Spinal cord (tissue), 10 donors: ENCODE results near the gene ZNF91. TPM values are rescaled to one million over a fixed set of nuclear protein-coding genes. Genes with fewer than 3 reads are reported as not detected.
"Not testable (repeated sequence)": the region's sequence is repeated elsewhere in the genome, so short reads cannot be mapped to it uniquely, and the experiment has no call there.

Experiments used
- DNase-seq, 6 donors: peaks; one replicate each; pipeline versions ENCODE4 v3.0.0 to v3.0.0-alpha.2; 2013 to 2015; ENCODE audit warnings: low spot score in 6 of 6, low read depth in 4 of 6
- H3K27ac ChIP-seq: one replicate; pipeline ENCODE4 v1.5.1; 2013; ENCODE audit warnings: low read depth, low read length, control low read depth
- H3K27me3 ChIP-seq: one replicate; pipeline ENCODE4 v1.6.1; 2013; ENCODE audit warnings: low read length; ENCODE audit not compliant: control insufficient read depth, insufficient read depth
- H3K36me3 ChIP-seq: one replicate; pipeline ENCODE4 v1.6.1; 2013; ENCODE audit warnings: low read length; ENCODE audit not compliant: control insufficient read depth, insufficient read depth
- H3K4me1 ChIP-seq: one replicate; pipeline ENCODE4 v1.6.1; 2013; ENCODE audit warnings: low read length; ENCODE audit not compliant: control insufficient read depth, insufficient read depth
- H3K4me3 ChIP-seq: one replicate; pipeline ENCODE4 v1.5.1; 2013; ENCODE audit warnings: low read depth, low read length, control low read depth
- H3K9me3 ChIP-seq: one replicate; pipeline ENCODE4 v1.6.1; 2013; ENCODE audit warnings: low read length; ENCODE audit not compliant: control insufficient read depth, insufficient read depth
- WGBS: methylation state at CpG from one replicate; pipeline ENCODE4 v1.1.5; 2013; ENCODE audit warnings: missing lambda C conversion rate; ENCODE audit not compliant: insufficient coverage; 5-methylcytosine and 5-hydroxymethylcytosine counted together
- polyA plus RNA-seq, 2 donors: library from polyadenylated mRNA; unstranded; fragments of 120-200 nt; gene quantifications; one replicate each; pipeline ENCODE4 v1.2.1, GENCODE V29; 2013; ENCODE audit not compliant: insufficient read length in 2 of 2
- total RNA-seq, 2 donors: library from RNA; depleted of rRNA in 1 of 2; stranded (reverse); fragments of 120-200 nt in 1 of 2; fragments of >200 nt in 1 of 2; gene quantifications; one replicate each; pipeline versions ENCODE4 v1.2.3 to v1.2.4, GENCODE V29; 2013 to 2014
- donor health status: healthy.

The ZNF91 gene
- total and polyA plus RNA-seq, 4 donors, result 51.6 to 147 (median 84.3) TPM

DNA sequence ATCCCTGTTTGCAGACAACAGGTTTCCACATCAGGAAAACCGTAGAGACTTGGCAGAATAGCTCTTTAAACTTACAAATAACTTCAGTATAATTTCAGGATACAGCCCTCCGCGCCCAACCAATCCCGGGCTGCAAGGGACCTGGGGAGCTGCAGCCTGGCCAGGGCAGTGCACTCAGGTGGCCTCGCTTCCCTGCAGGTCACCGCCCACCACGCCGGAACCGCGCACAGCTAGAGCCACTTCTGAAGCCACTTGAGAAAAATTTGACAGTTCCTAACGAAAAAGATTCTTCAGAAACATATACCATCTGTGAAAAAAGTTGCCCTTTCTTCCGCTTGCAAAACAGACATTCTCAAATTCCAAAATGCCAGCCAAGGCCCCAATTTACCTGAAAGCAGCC lies 11.1 kb downstream of the ZNF91 start:
- H3K36me3 ChIP-seq, result peaks cover 23% of the 10 kb centered on the region
- H3K9me3 ChIP-seq, result peaks cover 8% of the 10 kb centered on the region

DNA sequence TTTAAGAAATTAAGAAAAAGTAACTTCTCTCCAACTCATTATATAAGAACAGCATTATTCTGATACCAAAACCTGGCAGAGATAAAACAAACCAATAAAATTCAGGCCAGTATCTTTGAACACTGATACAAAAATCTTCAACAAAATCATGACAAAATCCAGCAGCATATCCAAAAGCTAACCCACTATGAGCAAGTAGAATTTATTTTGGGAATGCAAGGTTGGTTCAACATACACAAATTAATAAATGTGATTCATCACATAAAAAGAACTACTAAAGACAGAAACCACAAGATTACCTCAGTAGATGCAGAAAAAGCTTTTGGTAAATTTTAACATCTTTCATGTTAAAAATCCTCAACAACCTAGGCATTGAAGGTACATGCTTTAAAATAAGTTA lies 12.3 kb downstream of the ZNF91 start:
- Histone ChIP-seq H3K9me3 (peaks cover 8% of the 10 kb centered on the region), H3K27ac (no peak overlapping the region), H3K36me3 (peaks cover 23% of the 10 kb centered on the region), H3K27me3 (no peaks in the 10 kb centered on the region), H3K4me3 (no peak overlapping the region), H3K4me1 (no peaks in the 10 kb centered on the region)
- no peak for DNase-seq

More for the DNA sequence above, 11.1 kb downstream of the ZNF91 start:
- Histone ChIP-seq H3K27ac (no peak overlapping the region), H3K4me3 (no peak overlapping the region), H3K4me1 (no peaks in the 10 kb centered on the region), H3K27me3 (no peaks in the 10 kb centered on the region)
- WGBS, result 97% methylated on average over 12 of the region's 12 CpGs
- no peak for DNase-seq

DNA sequence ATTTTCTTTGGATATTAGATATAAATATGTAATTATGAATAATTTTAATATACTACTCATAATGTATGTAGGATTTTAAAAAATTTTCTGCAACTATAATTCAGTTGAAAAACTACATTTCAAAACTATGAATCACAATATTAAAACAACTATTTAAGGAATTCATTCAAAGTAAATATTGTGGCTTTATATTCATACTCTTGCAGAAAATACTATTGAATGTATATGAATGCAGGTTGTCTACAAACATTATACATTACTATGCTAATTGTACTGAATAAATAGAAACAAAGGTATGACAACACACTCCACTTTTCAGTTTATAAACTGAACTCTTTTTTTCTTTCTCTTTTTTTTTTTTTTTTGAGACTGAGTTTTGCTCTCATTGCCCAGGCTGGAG lies 14.2 kb downstream of the ZNF91 start:
- Histone ChIP-seq H3K9me3 (peaks cover 7% of the 10 kb centered on the region), H3K27ac (no peak overlapping the region), H3K4me3 (no peak overlapping the region), H3K36me3 (peaks cover 23% of the 10 kb centered on the region), H3K27me3 (no peaks in the 10 kb centered on the region), H3K4me1 (no peaks in the 10 kb centered on the region)
- DNase-seq, result no peak

DNA sequence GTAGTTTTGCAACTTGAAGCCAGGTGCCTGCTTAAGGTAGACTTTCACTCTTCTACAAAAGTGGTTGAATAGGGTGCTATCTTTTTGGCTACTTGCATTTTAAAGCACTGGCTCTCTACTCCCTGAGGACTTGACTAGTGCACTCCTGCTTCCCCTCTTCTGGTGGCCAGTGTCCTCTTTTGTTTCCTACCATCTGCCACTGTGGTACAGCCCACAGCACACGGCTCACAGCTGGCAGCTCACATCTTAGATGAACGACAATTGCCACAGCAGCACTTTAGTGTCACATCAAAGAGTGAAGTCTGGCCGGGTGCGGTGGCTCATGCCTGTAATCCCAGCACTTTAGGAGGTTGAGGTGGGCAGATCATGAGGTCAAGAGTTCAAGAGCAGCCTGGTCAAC lies 15.6 kb downstream of the ZNF91 start:
- not testable (repeated sequence) for DNase-seq, H3K9me3 ChIP-seq, H3K4me1 ChIP-seq, H3K4me3 ChIP-seq, H3K27ac ChIP-seq, H3K27me3 ChIP-seq
- 80% methylated on average over 1 of the region's 4 CpGs for WGBS
- H3K36me3 ChIP-seq, result peaks cover 18% of the 10 kb centered on the region

DNA sequence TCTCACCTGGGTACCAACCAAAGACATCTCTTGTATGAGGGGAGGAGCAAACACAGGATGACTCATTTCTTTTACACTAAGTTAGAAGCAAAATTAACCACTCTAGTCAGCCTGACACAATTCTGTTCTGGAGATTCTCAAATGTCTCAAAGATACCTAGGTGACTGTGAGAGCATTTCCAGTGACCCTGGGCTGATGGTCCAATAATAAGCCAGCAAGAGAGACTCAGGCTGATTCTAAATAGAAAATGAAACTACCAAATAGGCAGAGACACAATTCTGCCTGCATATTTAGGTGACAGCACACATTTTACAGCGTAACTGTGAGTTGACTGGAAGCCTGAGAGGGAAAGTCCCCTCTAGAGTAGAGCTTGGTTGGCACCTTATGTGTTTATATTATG lies 16.3 kb downstream of the ZNF91 start:
- WGBS, result no CpG with 5 or more reads among the region's 1 CpG
- H3K36me3 ChIP-seq, result peaks cover 12% of the 10 kb centered on the region
- DNase-seq, result no peak
- H3K4me3 ChIP-seq, result no peak overlapping the region
- no peaks in the 10 kb centered on the region for H3K9me3 ChIP-seq
- no peaks in the 10 kb centered on the region for H3K4me1 ChIP-seq
- H3K27ac ChIP-seq, result no peak overlapping the region
- no peaks in the 10 kb centered on the region for H3K27me3 ChIP-seq

DNA sequence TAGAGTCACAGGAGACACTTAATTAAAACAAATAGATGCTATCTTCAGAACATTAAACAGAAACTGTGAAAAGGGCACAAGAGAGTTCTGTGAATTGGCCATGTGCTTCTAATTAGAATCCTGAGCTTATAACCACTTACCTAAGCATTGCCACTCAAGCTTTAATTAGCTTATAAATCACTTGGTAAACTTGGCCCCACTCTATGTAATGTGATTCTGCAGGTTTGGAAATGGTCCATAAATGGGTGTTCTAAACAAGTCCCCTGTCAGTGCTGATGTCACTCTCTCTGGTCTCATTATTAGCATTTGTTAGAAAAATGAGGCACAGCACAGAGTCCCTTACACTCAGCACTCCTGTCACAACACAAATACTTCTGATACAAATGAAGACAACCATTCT lies 18.0 kb downstream of the ZNF91 start:
- DNase-seq, result no peak
- H3K27ac ChIP-seq, result no peak overlapping the region
- H3K4me3 ChIP-seq, result no peak overlapping the region
- no peaks in the 10 kb centered on the region for H3K9me3 ChIP-seq
- peaks cover 13% of the 10 kb centered on the region for H3K36me3 ChIP-seq
- no peaks in the 10 kb centered on the region for H3K27me3 ChIP-seq
- H3K4me1 ChIP-seq, result no peaks in the 10 kb centered on the region

DNA sequence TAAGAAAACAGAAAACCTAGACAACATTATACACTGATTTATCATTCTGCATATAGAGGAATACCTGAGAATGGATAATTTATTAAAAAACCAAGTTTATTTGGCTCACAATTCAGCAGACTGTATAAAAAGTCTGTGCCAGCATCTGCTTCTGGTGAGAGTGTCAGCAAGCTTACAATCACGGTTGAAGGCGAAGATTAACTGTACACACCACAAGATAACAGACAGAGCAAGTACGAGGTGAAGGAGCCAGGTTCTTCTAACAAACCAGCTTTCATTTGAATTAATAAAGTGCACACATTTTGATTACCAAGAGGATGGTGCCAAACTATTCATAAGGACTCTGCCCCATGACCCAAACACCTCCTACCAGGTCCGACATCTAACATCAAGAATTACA lies 28.8 kb downstream of the ZNF91 start:
- DNase-seq, result no peak
- 100% methylated on average over 4 of the region's 4 CpGs for WGBS
- H3K27ac ChIP-seq, result no peak overlapping the region
- no peak overlapping the region for H3K4me3 ChIP-seq
- peaks cover 21% of the 10 kb centered on the region for H3K9me3 ChIP-seq
- no peaks in the 10 kb centered on the region for H3K4me1 ChIP-seq
- H3K27me3 ChIP-seq, result no peaks in the 10 kb centered on the region
- peaks cover 28% of the 10 kb centered on the region for H3K36me3 ChIP-seq

DNA sequence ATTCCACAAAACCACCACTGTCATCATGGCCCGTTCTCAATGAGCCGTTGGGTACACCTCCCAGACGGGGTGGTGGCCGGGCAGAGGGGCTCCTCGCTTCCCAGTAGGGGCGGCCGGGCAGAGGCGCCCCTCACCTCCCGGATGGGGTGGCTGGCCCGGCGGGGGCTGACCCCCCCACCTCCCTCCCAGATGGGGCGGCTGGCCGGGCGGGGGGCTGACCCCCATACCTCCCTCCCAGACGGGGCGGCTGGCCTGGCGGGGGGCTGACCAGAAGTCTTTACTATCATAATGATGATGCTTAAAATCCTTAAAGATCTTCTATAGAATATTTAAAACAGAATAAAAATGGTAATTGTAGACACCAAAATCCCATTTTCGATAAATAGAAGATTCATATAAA lies 29.2 kb downstream of the ZNF91 start:
- 98% methylated on average over 4 of the region's 18 CpGs for WGBS
- not testable (repeated sequence) for H3K4me1 ChIP-seq, H3K27me3 ChIP-seq, H3K27ac ChIP-seq, DNase-seq, H3K4me3 ChIP-seq
- peaks cover 26% of the 10 kb centered on the region for H3K36me3 ChIP-seq
- peaks cover 24% of the 10 kb centered on the region for H3K9me3 ChIP-seq

DNA sequence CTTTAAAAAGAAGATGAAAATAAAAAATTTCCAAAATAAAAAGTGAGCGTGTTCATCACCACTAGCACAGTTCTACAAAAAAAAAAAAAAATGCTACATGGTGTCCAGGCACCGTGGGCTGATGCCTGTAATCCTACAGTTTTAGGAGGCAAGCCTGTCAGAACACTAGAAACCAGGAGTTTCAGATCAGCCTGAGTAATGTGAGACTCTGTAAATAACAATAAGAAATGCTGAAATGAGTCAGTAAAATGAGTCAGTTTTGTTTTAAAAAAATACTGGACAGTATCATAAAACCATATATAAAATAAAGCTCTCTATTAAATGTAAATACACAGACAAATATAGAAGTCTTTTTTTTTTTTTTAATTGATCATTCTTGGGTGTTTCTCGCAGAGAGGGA lies 30.0 kb downstream of the ZNF91 start:
- H3K27me3 ChIP-seq, result no peaks in the 10 kb centered on the region
- no CpG with 5 or more reads among the region's 3 CpGs for WGBS
- peaks cover 23% of the 10 kb centered on the region for H3K36me3 ChIP-seq
- DNase-seq, result no peak
- H3K4me3 ChIP-seq, result no peak overlapping the region
- peaks cover 27% of the 10 kb centered on the region for H3K9me3 ChIP-seq
- H3K4me1 ChIP-seq, result no peaks in the 10 kb centered on the region
- no peak overlapping the region for H3K27ac ChIP-seq

DNA sequence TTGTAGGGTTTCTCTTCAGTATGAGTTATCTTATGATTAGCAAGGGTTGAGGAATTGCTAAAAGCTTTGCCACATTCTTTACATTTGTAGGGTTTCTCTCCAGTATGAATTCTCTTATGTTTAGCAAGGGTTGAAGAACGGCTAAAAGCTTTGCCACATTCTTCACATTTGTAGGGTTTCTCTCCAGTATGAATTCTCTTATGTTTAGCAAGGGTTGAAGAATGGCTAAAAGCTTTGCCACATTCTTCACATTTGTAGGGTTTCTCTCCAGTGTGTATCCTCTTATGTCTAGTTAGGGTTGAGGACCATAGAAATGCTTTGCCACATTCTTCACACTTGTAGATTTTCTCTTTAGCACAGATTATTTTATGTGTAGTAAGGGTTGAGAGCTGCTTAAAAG lies 33.4 kb downstream of the ZNF91 start:
- H3K9me3 ChIP-seq, result peaks cover 31% of the 10 kb centered on the region
- not testable (repeated sequence) for H3K4me3 ChIP-seq, H3K27me3 ChIP-seq, H3K27ac ChIP-seq, H3K36me3 ChIP-seq, DNase-seq, H3K4me1 ChIP-seq
- WGBS, result no CpG with 5 or more reads among the region's 1 CpG

DNA sequence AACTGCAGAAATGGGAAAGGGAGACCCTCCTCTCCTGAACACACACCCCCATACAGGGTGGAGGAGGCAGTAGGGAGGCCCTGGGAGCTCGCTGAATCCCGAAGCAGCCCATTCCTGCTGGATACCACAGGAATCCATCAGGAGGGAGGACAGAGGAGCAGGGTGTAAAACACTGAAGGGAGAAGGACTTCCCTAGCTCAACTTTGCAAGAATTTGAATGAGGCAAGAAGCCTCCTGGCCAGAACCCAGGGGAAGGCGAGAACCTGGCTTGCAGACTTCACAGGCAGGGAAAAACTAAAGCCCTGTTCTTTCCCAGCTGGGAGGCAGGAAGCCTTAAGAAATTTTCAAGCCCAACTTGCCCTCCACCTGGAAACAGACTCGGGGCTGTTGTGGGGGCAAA lies 43.5 kb downstream of the ZNF91 start:
- Histone ChIP-seq H3K27ac (no peak overlapping the region), H3K9me3 (peaks cover 39% of the 10 kb centered on the region), H3K36me3 (peaks cover 8% of the 10 kb centered on the region), H3K4me3 (no peak overlapping the region), H3K27me3 (no peaks in the 10 kb centered on the region), H3K4me1 (no peaks in the 10 kb centered on the region)
- 100% methylated on average over 1 of the region's 4 CpGs for WGBS
- no peak for DNase-seq
